Gastrocnemius medialis (tissue), 4 donors: ENCODE measurements around the gene AFAP1L2.

Experiments used
- POLR2A ChIP-seq, 2 donors: fragments of 450-650 bp; IDR thresholded peaks; one replicate each; pipeline ENCODE4 v1.6.1; 2017; ENCODE audit warnings: antibody characterized with exemption in 2 of 2, mild to moderate bottlenecking in 2 of 2, moderate library complexity in 2 of 2
- TF ChIP-seq, protein P1 (sequence below), 5 experiments: fragments of 450-650 bp in 3 of 5; fragments of 200-600 bp in 2 of 5; sonication (generic) in 2 of 5; IDR thresholded peaks in 4 of 5; conservative IDR thresholded peaks in 1 of 5; 1 replicate in 4 of 5; 2 replicates in 1 of 5; pipeline ENCODE4 v1.5.1; 2016 to 2019; ENCODE audit warnings: antibody characterized with exemption in 5 of 5, mild to moderate bottlenecking in 3 of 5, moderate library complexity in 3 of 5

- TF ChIP-seq POLR2A (IDR thresholded peaks at IDR 0.05) = no peak
- TF ChIP-seq, protein P1, sequence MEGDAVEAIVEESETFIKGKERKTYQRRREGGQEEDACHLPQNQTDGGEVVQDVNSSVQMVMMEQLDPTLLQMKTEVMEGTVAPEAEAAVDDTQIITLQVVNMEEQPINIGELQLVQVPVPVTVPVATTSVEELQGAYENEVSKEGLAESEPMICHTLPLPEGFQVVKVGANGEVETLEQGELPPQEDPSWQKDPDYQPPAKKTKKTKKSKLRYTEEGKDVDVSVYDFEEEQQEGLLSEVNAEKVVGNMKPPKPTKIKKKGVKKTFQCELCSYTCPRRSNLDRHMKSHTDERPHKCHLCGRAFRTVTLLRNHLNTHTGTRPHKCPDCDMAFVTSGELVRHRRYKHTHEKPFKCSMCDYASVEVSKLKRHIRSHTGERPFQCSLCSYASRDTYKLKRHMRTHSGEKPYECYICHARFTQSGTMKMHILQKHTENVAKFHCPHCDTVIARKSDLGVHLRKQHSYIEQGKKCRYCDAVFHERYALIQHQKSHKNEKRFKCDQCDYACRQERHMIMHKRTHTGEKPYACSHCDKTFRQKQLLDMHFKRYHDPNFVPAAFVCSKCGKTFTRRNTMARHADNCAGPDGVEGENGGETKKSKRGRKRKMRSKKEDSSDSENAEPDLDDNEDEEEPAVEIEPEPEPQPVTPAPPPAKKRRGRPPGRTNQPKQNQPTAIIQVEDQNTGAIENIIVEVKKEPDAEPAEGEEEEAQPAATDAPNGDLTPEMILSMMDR (IDR thresholded peaks at IDR 0.05 in 4 of 5, conservative IDR thresholded peaks at IDR 0.05 in 1 of 5) = no peak
Observed at GRCh38 chr10:114336823-114337509, 67.3 kb downstream of the AFAP1L2 start.
